ENCODE data around the gene RPL39L. TPM values are rescaled to one million over a fixed set of nuclear protein-coding genes. Genes with fewer than 3 reads are reported as not detected.
"Not testable (repeated sequence)": the region's sequence is repeated elsewhere in the genome, so short reads cannot be mapped to it uniquely, and the experiment has no call there.

RPL39L gene
- total RNA-seq, 4 donors from 2014 or later: 3.5 to 145 (median 10.1) TPM

DNA sequence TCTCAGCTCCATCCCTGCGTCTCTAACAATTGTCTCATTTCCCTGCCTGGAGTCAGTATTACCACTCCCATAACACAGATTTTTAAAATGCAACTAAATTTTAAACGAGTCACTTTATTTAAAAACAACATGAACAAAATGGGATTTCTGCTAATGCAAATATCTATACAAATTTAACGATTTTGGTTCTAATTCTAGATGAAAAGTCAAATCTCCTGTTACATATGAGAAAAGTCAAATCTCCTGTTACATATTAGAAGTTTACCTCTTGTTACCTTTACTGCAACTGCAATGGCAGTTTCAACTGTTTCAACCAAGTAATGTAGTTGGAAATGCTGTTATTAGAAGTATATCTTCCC is 578 bp upstream of the RPL39L start:
- Histone ChIP-seq H3K9me3 (no peaks in the 10 kb centered on the region), H3K36me3 (no peaks in the 10 kb centered on the region), H3K4me1 (no peaks in the 10 kb centered on the region), H3K27ac (peak overlapping the region; percentile 44 to 52), H3K4me3 (peak overlapping the region; percentile 37 to 46), H3K27me3 (no peaks in the 10 kb centered on the region)
- no peak for DNase-seq
- intact Hi-C loops (cut with DNase I; ENCODE audit: low total_unique reads): no loop called here
- TF ChIP-seq CTCF (IDR thresholded peaks at IDR 0.05): no peak

DNA sequence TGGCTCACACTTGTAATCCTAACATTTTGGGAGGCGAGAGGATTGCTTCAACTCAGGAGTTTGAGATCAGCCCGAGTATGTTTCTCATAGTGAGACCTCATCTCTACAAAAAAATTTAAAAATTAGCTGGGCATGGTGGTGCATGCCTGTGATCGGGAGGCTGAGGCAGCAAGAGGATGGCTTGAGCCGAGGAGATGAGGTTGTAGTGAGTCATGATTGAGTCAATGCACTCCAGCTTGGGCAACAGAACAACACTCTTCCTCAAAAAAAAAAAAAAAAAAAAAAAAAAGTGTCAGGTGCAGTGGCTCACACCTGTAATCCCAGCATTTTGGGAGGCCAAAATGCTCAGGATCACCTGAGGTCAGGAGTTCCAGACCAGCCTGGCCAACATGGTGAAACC is 2.4 kb downstream of the RPL39L start:
- intact Hi-C loops (cut with DNase I; ENCODE audit: low total_unique reads): no loop called here
- H3K27me3 ChIP-seq: no peaks in the 10 kb centered on the region
- no peak overlapping the region for H3K4me3 ChIP-seq
- no peaks in the 10 kb centered on the region for H3K4me1 ChIP-seq
- no peak for DNase-seq
- H3K27ac ChIP-seq: no peak overlapping the region
- H3K36me3 ChIP-seq: no peaks in the 10 kb centered on the region
- no peaks in the 10 kb centered on the region for H3K9me3 ChIP-seq
- TF ChIP-seq POLR2A (IDR thresholded peaks at IDR 0.05) (no peak), CTCF (IDR thresholded peaks at IDR 0.05) (no peak)

DNA sequence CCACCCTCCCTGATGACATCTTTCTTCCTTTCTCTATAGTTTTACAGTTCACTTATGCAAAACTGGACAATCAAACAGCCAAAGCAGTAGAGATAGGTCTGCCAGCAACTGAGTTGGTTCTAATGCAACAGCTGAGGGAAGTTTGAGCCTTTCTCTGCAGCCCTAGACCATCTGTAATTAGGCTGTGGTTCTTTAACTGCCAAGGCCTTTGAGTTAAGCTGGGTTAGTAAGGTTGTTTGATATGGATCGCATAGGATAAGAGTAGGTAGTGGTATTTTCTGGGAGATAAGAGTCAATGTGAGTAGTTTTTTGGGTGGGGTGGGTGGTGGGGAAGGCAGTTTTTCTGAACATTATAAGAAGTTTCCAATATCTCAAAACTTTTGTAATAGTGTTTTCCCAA is 3.0 kb downstream of the RPL39L start:
- no peaks in the 10 kb centered on the region for H3K27me3 ChIP-seq
- intact Hi-C loops (cut with DNase I; ENCODE audit: low total_unique reads): no loop called here
- H3K4me3 ChIP-seq: no peak overlapping the region
- TF ChIP-seq CTCF (IDR thresholded peaks at IDR 0.05) (no peak), POLR2A (IDR thresholded peaks at IDR 0.05) (no peak)
- H3K36me3 ChIP-seq: no peaks in the 10 kb centered on the region
- no peak overlapping the region for H3K27ac ChIP-seq
- no peaks in the 10 kb centered on the region for H3K4me1 ChIP-seq
- no peaks in the 10 kb centered on the region for H3K9me3 ChIP-seq
- no peak for DNase-seq

GRCh38 chr3:187135172-187135690 is 4.1 kb downstream of the RPL39L start:
- H3K4me3 ChIP-seq; intact Hi-C loops (cut with DNase I; ENCODE audit: low total_unique reads); H3K4me1 ChIP-seq; H3K36me3 ChIP-seq; H3K27ac ChIP-seq; DNase-seq; H3K27me3 ChIP-seq; H3K9me3 ChIP-seq: not testable (repeated sequence)

DNA sequence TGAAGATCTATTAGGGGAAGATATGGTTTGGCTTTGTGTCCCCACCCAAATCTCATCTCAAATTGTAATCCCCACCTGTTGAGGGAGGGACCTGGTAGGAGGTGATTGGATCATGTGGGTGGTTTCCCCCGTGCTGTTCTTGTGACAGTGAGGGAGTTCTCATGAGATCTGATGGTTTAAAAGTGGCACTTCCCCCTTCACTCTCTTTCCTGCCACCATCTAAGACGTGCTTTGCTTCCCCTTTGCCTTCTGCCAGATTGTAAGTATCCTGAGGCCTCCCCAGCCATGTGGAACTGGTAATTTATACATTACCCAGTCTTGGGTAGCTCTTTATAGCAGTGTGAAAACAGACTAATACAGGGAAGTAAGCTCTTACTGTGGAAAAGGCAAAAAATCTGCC is 6.1 kb downstream of the RPL39L start:
- H3K36me3 ChIP-seq; DNase-seq; intact Hi-C loops (cut with DNase I; ENCODE audit: low total_unique reads); H3K9me3 ChIP-seq; H3K27me3 ChIP-seq; H3K27ac ChIP-seq; H3K4me1 ChIP-seq; H3K4me3 ChIP-seq: not testable (repeated sequence)

- no peaks in the 10 kb centered on the region for H3K36me3 ChIP-seq
- intact Hi-C loops (cut with DNase I; ENCODE audit: low total_unique reads): no loop called here
- H3K4me1 ChIP-seq: no peaks in the 10 kb centered on the region
- H3K27ac ChIP-seq: no peak overlapping the region
- H3K4me3 ChIP-seq: no peak overlapping the region
- no peaks in the 10 kb centered on the region for H3K27me3 ChIP-seq
- H3K9me3 ChIP-seq: no peaks in the 10 kb centered on the region
- TF ChIP-seq CTCF (IDR thresholded peaks at IDR 0.05) (no peak), POLR2A (IDR thresholded peaks at IDR 0.05) (no peak)
- DNase-seq: no peak
Measured at GRCh38 chr3:187132666-187133065, 6.6 kb downstream of the RPL39L start.

Data from uterus (tissue), 4 donors.